NCI-H345 (cell line): ENCODE measurements around the gene SMIM38.

Experiments
- DNase-seq: peaks from one replicate; lab custom pipeline; 2025; lab: John Stamatoyannopoulos, UW

SMIM38 gene

GRCh38 chr11:69180726-69181125, 25.0 kb downstream of the SMIM38 start:
- DNase-seq = no peak

GRCh38 chr11:69183613-69184012, 27.9 kb downstream of the SMIM38 start:
- no peak for DNase-seq

GRCh38 chr11:69186316-69187260, 30.9 kb downstream of the SMIM38 start:
- DNase-seq = no peak

- DNase-seq = no peak
These were observed 31.9 kb downstream of the SMIM38 start for GRCh38 chr11:69187540-69188065.

GRCh38 chr11:69189059-69189458, 33.3 kb downstream of the SMIM38 start:
- DNase-seq = no peak

GRCh38 chr11:69190796-69191536, 35.2 kb downstream of the SMIM38 start:
- no peak for DNase-seq

- no peak for DNase-seq
These were observed 36.6 kb downstream of the SMIM38 start for GRCh38 chr11:69192301-69192721.

GRCh38 chr11:69193151-69193550, 37.4 kb downstream of the SMIM38 start:
- no peak for DNase-seq

- no peak for DNase-seq
These were observed 37.9 kb downstream of the SMIM38 start for GRCh38 chr11:69193629-69194028.

GRCh38 chr11:69194396-69194795, 38.7 kb downstream of the SMIM38 start:
- no peak for DNase-seq

GRCh38 chr11:69194956-69195355, 39.2 kb downstream of the SMIM38 start:
- DNase-seq = no peak

GRCh38 chr11:69195824-69196782, 40.4 kb downstream of the SMIM38 start:
- no peak for DNase-seq

- DNase-seq = no peak
These were observed 41.0 kb downstream of the SMIM38 start for GRCh38 chr11:69196783-69197169.

GRCh38 chr11:69198891-69199582, 43.3 kb downstream of the SMIM38 start:
- no peak for DNase-seq

- DNase-seq = no peak
These were observed 44.0 kb downstream of the SMIM38 start for GRCh38 chr11:69199583-69200315.

- DNase-seq = no peak
These were observed 44.8 kb downstream of the SMIM38 start for GRCh38 chr11:69200331-69201065.

GRCh38 chr11:69201066-69201365, 45.3 kb downstream of the SMIM38 start:
- DNase-seq = no peak

GRCh38 chr11:69201764-69202370, 46.1 kb downstream of the SMIM38 start:
- no peak for DNase-seq

GRCh38 chr11:69202511-69203221, 46.9 kb downstream of the SMIM38 start:
- DNase-seq = no peak
